Measurements from ENCODE around the gene LRIT3.

Gene LRIT3

DNA sequence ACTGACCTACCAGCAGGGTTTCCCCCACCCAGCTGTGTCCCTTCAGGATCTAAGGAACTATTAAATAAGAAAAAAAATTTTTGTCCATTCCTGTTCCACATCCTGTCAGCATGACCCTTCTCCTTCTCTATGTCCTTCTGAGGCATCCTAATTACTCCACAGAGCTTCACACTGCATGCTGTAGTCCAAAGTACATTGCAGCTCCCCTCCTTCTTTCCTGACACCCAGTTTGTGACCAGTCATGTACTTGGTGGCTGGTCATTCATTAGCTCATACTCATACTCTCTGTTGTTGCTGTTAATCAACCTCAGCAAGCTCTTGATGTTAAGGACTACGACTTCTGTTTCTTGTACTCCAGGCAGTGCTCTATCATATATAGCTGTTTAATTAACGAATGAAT is 62.3 kb downstream of the LRIT3 start:
- no peak for DNase-seq

GRCh38 chr4:109912706-109913595 is 65.0 kb downstream of the LRIT3 start, which contains the start of gene EGF:
Gene EGF, plus strand, starts transcription at chr4:109912883. Its CDS starts 453 bp downstream, at chr4:109913336.
- no peak for DNase-seq

- no peak for DNase-seq
Observed at GRCh38 chr4:109913596-109914241, 65.8 kb downstream of the LRIT3 start.

GRCh38 chr4:109914322-109914721 is 66.4 kb downstream of the LRIT3 start:
- no peak for DNase-seq

DNA sequence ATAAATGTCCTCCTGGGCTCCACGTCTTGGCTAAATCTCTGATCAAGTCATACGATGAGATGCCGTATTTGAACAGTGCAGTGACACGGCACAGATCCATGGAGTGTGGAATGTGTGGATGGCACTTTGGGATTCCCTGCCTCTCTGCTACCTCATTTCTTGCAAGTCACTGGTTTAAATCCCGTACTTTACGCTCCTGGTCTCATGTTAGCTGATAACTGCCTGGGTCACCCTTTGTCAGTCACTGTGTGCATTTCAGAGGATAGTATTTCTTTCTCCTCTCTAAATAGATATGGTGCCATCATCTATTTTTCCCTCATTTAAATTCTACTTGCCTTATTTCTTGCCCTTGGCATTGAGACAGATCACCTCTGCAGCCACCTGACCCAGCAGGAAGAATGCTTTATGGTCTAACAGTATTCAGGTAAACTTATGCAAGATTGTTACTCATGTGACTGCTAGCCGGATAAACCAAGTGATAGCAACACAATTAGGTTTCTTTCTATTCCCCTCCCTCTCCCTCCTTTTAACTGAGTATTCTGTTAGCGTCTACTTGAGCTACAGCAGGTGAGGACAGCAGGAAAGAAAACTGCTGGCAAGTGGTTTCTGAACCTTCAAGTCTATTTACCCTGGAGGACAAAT is 67.6 kb downstream of the LRIT3 start:
- no peak for DNase-seq

- DNase-seq = no peak
Observed at GRCh38 chr4:109916027-109916409, 68.1 kb downstream of the LRIT3 start.

DNA sequence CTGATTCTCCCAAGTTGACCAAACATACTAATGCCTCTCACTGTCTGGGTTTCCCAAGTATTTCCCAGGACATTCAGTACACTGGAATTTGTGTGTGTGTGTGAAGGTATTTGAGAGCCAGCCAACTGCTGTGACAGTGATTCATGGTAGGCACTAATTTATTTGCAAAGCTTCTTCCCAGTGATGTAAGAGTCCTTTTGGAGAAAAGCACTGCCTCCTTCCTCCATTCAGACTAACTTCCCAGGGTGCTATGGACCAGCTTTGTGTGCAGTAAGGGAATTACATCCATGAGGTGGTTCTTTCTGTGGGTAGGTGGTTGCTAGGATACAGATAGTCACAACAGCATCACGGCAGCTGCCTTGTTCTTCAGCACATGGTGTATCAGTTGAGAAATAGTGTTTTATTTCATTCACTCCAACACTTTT is 73.5 kb downstream of the LRIT3 start:
- no peak for DNase-seq

Data from NCI-H510A (cell line).